Effector memory CD4-positive, alpha-beta T cell (primary cell): ENCODE data around the gene CRB3.

Experiments
- DNase-seq, 3 donors: peaks; one replicate each; pipeline ENCODE4 v3.0.0-alpha.2; 2020
- H3K27ac ChIP-seq: 2 replicates; pipeline ENCODE4 v1.7.0; 2013; ENCODE audit warnings: mild to moderate bottlenecking, low read length, moderate library complexity; ENCODE audit not compliant: insufficient read depth, poor library complexity, severe bottlenecking
- H3K27me3 ChIP-seq: replicated peaks from 2 replicates; pipeline ENCODE4 v1.7.0; 2013; ENCODE audit warnings: mild to moderate bottlenecking, low read length; ENCODE audit not compliant: insufficient read depth, control insufficient read depth, poor library complexity, severe bottlenecking
- H3K36me3 ChIP-seq: 2 replicates; pipeline ENCODE4 v1.7.0; 2013; ENCODE audit warnings: mild to moderate bottlenecking, low read length, moderate library complexity; ENCODE audit not compliant: control insufficient read depth, insufficient read depth
- H3K4me1 ChIP-seq: 2 replicates; pipeline ENCODE4 v1.7.0; 2013; ENCODE audit warnings: low read length, mild to moderate bottlenecking; ENCODE audit not compliant: control insufficient read depth, insufficient read depth, poor library complexity, severe bottlenecking
- H3K4me3 ChIP-seq: 2 replicates; pipeline ENCODE4 v1.7.0; 2013; ENCODE audit warnings: low read length, low read depth, mild to moderate bottlenecking; ENCODE audit not compliant: insufficient read depth, poor library complexity, severe bottlenecking
- H3K9me3 ChIP-seq: 2 replicates; pipeline ENCODE4 v1.7.0; 2013; ENCODE audit warnings: mild to moderate bottlenecking, low read length, moderate library complexity; ENCODE audit not compliant: control insufficient read depth

The CRB3 gene

GRCh38 chr19:6480848-6481415 lies 16.9 kb downstream of the CRB3 start:
- H3K4me3 ChIP-seq: peak overlapping the region; percentile 76
- H3K36me3 ChIP-seq: peaks cover 31% of the 10 kb centered on the region
- DNase-seq: no peak
- H3K27ac ChIP-seq: peak overlapping the region; percentile 90
- peaks cover 29% of the 10 kb centered on the region for H3K4me1 ChIP-seq
- H3K9me3 ChIP-seq: no peaks in the 10 kb centered on the region
- no peaks in the 10 kb centered on the region for H3K27me3 ChIP-seq

- H3K4me1 ChIP-seq: peaks cover 29% of the 10 kb centered on the region
- H3K36me3 ChIP-seq: peaks cover 23% of the 10 kb centered on the region
- no peaks in the 10 kb centered on the region for H3K9me3 ChIP-seq
- DNase-seq: peak in 2 of 3 donors; percentile 28 to 42
- peak within 1 kb of the TSS; percentile 76 for H3K4me3 ChIP-seq
- H3K27ac ChIP-seq: peak within 1 kb of the TSS; percentile 90
- H3K27me3 ChIP-seq: no peaks in the 10 kb centered on the region
Measured at GRCh38 chr19:6481541-6482342, 17.7 kb downstream of the CRB3 start, which contains the start of gene DENND1C. DENND1C (minus strand) TSS chr19:6481787; CDS start chr19:6481695, 92 bp downstream.

GRCh38 chr19:6482343-6482686 lies 18.2 kb downstream of the CRB3 start:
- Histone ChIP-seq H3K36me3 (peaks cover 17% of the 10 kb centered on the region), H3K4me1 (peaks cover 29% of the 10 kb centered on the region), H3K27me3 (no peaks in the 10 kb centered on the region), H3K4me3 (peak overlapping the region; percentile 76), H3K27ac (peak overlapping the region; percentile 90), H3K9me3 (no peaks in the 10 kb centered on the region)
- DNase-seq: no peak

GRCh38 chr19:6483235-6483634 lies 19.2 kb downstream of the CRB3 start:
- peaks cover 13% of the 10 kb centered on the region for H3K36me3 ChIP-seq
- no peak for DNase-seq
- no peaks in the 10 kb centered on the region for H3K9me3 ChIP-seq
- H3K27me3 ChIP-seq: no peaks in the 10 kb centered on the region
- H3K27ac ChIP-seq: no peak overlapping the region
- peaks cover 29% of the 10 kb centered on the region for H3K4me1 ChIP-seq
- no peak overlapping the region for H3K4me3 ChIP-seq

GRCh38 chr19:6484230-6484629 lies 20.2 kb downstream of the CRB3 start:
- DNase-seq: no peak
- Histone ChIP-seq H3K4me3 (no peak overlapping the region), H3K27ac (no peak overlapping the region), H3K9me3 (no peaks in the 10 kb centered on the region), H3K4me1 (peaks cover 28% of the 10 kb centered on the region), H3K27me3 (no peaks in the 10 kb centered on the region), H3K36me3 (peaks cover 4% of the 10 kb centered on the region)

GRCh38 chr19:6484831-6485230 lies 20.8 kb downstream of the CRB3 start:
- Histone ChIP-seq H3K36me3 (no peaks in the 10 kb centered on the region), H3K9me3 (no peaks in the 10 kb centered on the region), H3K27ac (no peak overlapping the region), H3K4me1 (peaks cover 22% of the 10 kb centered on the region), H3K4me3 (no peak overlapping the region), H3K27me3 (no peaks in the 10 kb centered on the region)
- DNase-seq: no peak

- no peaks in the 10 kb centered on the region for H3K27me3 ChIP-seq
- no peak overlapping the region for H3K27ac ChIP-seq
- H3K4me3 ChIP-seq: peak overlapping the region; percentile 31
- DNase-seq: no peak
- no peaks in the 10 kb centered on the region for H3K9me3 ChIP-seq
- H3K4me1 ChIP-seq: no peaks in the 10 kb centered on the region
- H3K36me3 ChIP-seq: no peaks in the 10 kb centered on the region
Measured at GRCh38 chr19:6489278-6490061, 25.4 kb downstream of the CRB3 start.

- H3K4me1 ChIP-seq: no peaks in the 10 kb centered on the region
- H3K27ac ChIP-seq: no peak overlapping the region
- no peaks in the 10 kb centered on the region for H3K27me3 ChIP-seq
- no peak for DNase-seq
- H3K36me3 ChIP-seq: no peaks in the 10 kb centered on the region
- no peaks in the 10 kb centered on the region for H3K9me3 ChIP-seq
- H3K4me3 ChIP-seq: peak overlapping the region; percentile 31
Measured at GRCh38 chr19:6490134-6490533, 26.1 kb downstream of the CRB3 start.

GRCh38 chr19:6491802-6492592 lies 27.9 kb downstream of the CRB3 start:
- H3K27me3 ChIP-seq: no peaks in the 10 kb centered on the region
- H3K4me1 ChIP-seq: no peaks in the 10 kb centered on the region
- H3K27ac ChIP-seq: no peak overlapping the region

More at GRCh38 chr19:6491802-6492592, 27.9 kb downstream of the CRB3 start:
- Histone ChIP-seq H3K4me3 (no peak overlapping the region), H3K36me3 (no peaks in the 10 kb centered on the region), H3K9me3 (no peaks in the 10 kb centered on the region)
- no peak for DNase-seq
